Kidney (tissue), 14 donors: Measurements from ENCODE around the gene FER1L5. TPM values are rescaled to one million over a fixed set of nuclear protein-coding genes. Genes with fewer than 3 reads are reported as not detected.

Source experiments
- DNase-seq, 5 donors: peaks; one replicate each; pipeline ENCODE4 v3.0.0-alpha.2; 2013 to 2020
- FAIRE-seq: peaks from 2 replicates; lab custom pipeline; 2012; peaks lifted over from hg19 to GRCh38; lab: Jason Lieb, UNC
- H3K27ac ChIP-seq, 2 donors: one replicate each; pipeline ENCODE4 v1.7.0; 2013; ENCODE audit warnings: low read depth in 2 of 2, low read length in 2 of 2, inconsistent platforms in 1 of 2
- H3K27me3 ChIP-seq: one replicate; pipeline ENCODE4 v1.7.1; 2013; ENCODE audit warnings: low read length, inconsistent platforms; ENCODE audit not compliant: control insufficient read depth, insufficient read depth
- H3K36me3 ChIP-seq, 3 donors: one replicate each; pipeline versions ENCODE4 v1.7.0 to v1.7.1; 2013; ENCODE audit warnings: low read length in 3 of 3, control low read depth in 1 of 3, inconsistent platforms in 1 of 3; ENCODE audit not compliant: insufficient read depth in 3 of 3, control insufficient read depth in 2 of 3
- H3K4me1 ChIP-seq, 3 donors: one replicate each; pipeline versions ENCODE4 v1.7.0 to v1.7.1; 2013; ENCODE audit warnings: low read length in 3 of 3, inconsistent platforms in 1 of 3, low read depth in 1 of 3; ENCODE audit not compliant: control insufficient read depth in 2 of 3, insufficient read depth in 2 of 3
- H3K4me3 ChIP-seq, 3 donors: one replicate each; pipeline versions ENCODE4 v1.7.0 to v1.8.1; 2013; ENCODE audit warnings: low read length in 3 of 3, control low read depth in 1 of 3, inconsistent platforms in 1 of 3
- H3K9ac ChIP-seq, 3 donors: one replicate each; pipeline versions ENCODE4 v1.7.0 to v1.7.1; 2013; ENCODE audit warnings: low read length in 3 of 3, control low read depth in 1 of 3, inconsistent platforms in 1 of 3
- H3K9me3 ChIP-seq, 3 donors: one replicate each; pipeline versions ENCODE4 v1.7.0 to v1.7.1; 2013; ENCODE audit warnings: low read length in 3 of 3, control low read depth in 1 of 3, inconsistent platforms in 1 of 3; ENCODE audit not compliant: control insufficient read depth in 2 of 3, insufficient read depth in 1 of 3
- CTCF ChIP-seq: IDR thresholded peaks from 3 replicates; pipeline ENCODE4 v1.5.1; 2012; ENCODE audit warnings: mild to moderate bottlenecking, moderate library complexity, borderline replicate concordance; ENCODE audit not compliant: insufficient read depth; ENCODE audit errors: extremely low read depth
- intact Hi-C: fragments of 100-400 bp; cut with DNase I; formaldehyde crosslinking; loops from one replicate; pipeline ENCODE4 v1.11.1; 2022
- polyA plus RNA-seq: library from polyadenylated mRNA; stranded (reverse); fragments of 350-450 nt; fragmentation: Illumina TruSeq; extraction: RNeasy Lipid Tissue Mini Kit (QIAGEN cat#74804); gene quantifications from one replicate; pipeline ENCODE4 v1.2.3, GENCODE V29; 2014; ENCODE audit warnings: low read depth, low replicate concordance; ENCODE audit not compliant: insufficient read depth
- total RNA-seq: library from RNA; stranded (reverse); fragmentation: NEBNext Ultra II Directional; extraction: Animal tissue kit (Norgen Biotek cat#: 25700); gene quantifications from one replicate; pipeline ENCODE4 v1.2.1, GENCODE V29; 2021
- donor health status: control.
- donor health status: control.
- donor health status: control.
- donor health status: control.
- donor health status: control.
- donor health status: DM: yes; HTN: yes; CAD: no.
- donor health status: Normal renal cell carcinoma (clear cell type).

Gene FER1L5
- total and polyA plus RNA-seq, 2 donors from 2014 or later = 0.15 to 1.3 TPM

DNA sequence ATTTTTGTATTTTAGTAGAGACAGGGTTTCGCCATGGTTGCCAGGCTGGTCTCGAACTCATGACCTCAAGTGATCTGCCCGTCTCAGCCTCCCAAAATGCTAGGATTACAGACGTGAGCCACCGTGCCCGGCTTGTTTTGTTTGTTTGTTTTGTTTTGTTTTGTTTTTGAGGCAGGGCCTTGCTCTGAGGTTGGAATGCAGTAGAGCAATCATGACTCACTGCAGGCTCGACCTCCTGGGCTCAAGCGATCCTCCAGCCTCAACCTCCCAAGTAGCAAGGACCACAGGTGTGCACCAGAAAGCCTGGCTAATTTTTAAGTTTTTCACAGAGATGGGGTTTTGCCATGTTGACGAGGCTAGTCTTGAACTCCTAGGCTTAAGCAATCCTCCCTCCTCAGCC, 109.2 kb downstream of the FER1L5 start:
- TF ChIP-seq CTCF = no peak
- no peak for FAIRE-seq

DNA sequence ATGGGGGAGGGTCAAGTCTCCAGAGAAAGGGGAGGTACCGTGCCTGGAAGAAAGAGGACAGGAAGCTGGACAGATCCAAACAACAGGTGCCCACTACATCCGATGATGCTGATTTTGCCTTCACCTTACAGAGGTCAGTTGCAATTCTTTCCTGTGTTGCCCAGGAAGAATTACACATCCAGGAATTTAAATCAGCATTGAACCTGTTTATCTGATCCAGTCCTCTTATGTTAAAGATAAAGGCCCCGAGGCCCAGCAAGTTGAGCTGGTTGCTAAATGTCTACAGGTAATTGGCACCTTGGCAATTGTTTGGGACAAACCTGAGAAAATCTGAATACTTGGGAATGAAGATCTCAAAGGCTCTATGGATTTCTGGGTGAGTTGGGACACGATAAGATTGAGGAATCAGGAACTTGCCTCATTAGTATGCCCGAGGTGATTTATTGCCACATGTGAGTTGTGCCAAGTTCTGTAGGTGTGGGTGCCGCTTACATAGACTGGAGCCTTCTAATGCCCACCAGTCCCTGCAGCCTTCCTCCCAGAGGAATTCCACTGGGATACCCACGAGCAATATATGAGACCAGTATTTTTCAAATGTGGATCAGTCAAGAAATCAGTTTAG, 111.2 kb downstream of the FER1L5 start:
- H3K9me3 ChIP-seq = no peaks in the 10 kb centered on the region
- no peaks in the 10 kb centered on the region for H3K4me1 ChIP-seq
- no peaks in the 10 kb centered on the region for H3K36me3 ChIP-seq
- H3K27me3 ChIP-seq = no peaks in the 10 kb centered on the region
- DNase-seq (no peak), FAIRE-seq (no peak)
- no peak overlapping the region for H3K4me3 ChIP-seq
- intact Hi-C loops = no loop called here
- H3K27ac ChIP-seq = no peak overlapping the region
- TF ChIP-seq CTCF = no peak
- H3K9ac ChIP-seq = no peak overlapping the region

More for the DNA sequence above, 109.2 kb downstream of the FER1L5 start:
- no peak for DNase-seq
- intact Hi-C loops = no loop called here
- Histone ChIP-seq H3K36me3 (no peaks in the 10 kb centered on the region), H3K27me3 (no peaks in the 10 kb centered on the region), H3K4me3 (no peak overlapping the region), H3K9ac (no peak overlapping the region), H3K9me3 (no peaks in the 10 kb centered on the region), H3K4me1 (no peaks in the 10 kb centered on the region), H3K27ac (no peak overlapping the region)

GRCh38 chr2:96754317-96754716, 111.8 kb downstream of the FER1L5 start:
- no peaks in the 10 kb centered on the region for H3K4me1 ChIP-seq
- H3K4me3 ChIP-seq = no peak overlapping the region
- TF ChIP-seq CTCF = no peak
- H3K27me3 ChIP-seq = no peaks in the 10 kb centered on the region
- intact Hi-C loops = no loop called here
- no peaks in the 10 kb centered on the region for H3K9me3 ChIP-seq
- FAIRE-seq (no peak), DNase-seq (no peak)
- H3K9ac ChIP-seq = no peak overlapping the region
- H3K27ac ChIP-seq = no peak overlapping the region
- no peaks in the 10 kb centered on the region for H3K36me3 ChIP-seq

Other genes starting within 250 kb of the FER1L5 start
- 3.2 TPM for gene NEURL3, start 137.4 kb upstream of the FER1L5 start, total RNA-seq
- 11.1 TPM for gene NEURL3, start 137.4 kb upstream of the FER1L5 start, polyA plus RNA-seq
- 26.3 TPM for gene ARID5A, start 106.0 kb upstream of the FER1L5 start, total RNA-seq
- 8.6 TPM for gene ARID5A, start 106.0 kb upstream of the FER1L5 start, polyA plus RNA-seq
- gene KANSL3, start 4.5 kb upstream of the FER1L5 start, total RNA-seq = 48.8 TPM
- gene KANSL3, start 4.5 kb upstream of the FER1L5 start, polyA plus RNA-seq = 17.5 TPM
- gene LMAN2L, start 97.3 kb downstream of the FER1L5 start, total RNA-seq = 23.0 TPM
- 25.3 TPM for gene LMAN2L, start 97.3 kb downstream of the FER1L5 start, polyA plus RNA-seq
- 14.5 TPM for gene CNNM4, start 118.1 kb downstream of the FER1L5 start, total RNA-seq
- 3.7 TPM for gene CNNM4, start 118.1 kb downstream of the FER1L5 start, polyA plus RNA-seq
- 26.1 TPM for gene CNNM3, start 173.5 kb downstream of the FER1L5 start, total RNA-seq
- 6.9 TPM for gene CNNM3, start 173.5 kb downstream of the FER1L5 start, polyA plus RNA-seq
- 4.0 TPM for gene ANKRD23, start 201.3 kb downstream of the FER1L5 start, total RNA-seq
- 1.6 TPM for gene ANKRD23, start 201.3 kb downstream of the FER1L5 start, polyA plus RNA-seq
- 10.8 TPM for gene ANKRD39, start 215.3 kb downstream of the FER1L5 start, total RNA-seq
- gene ANKRD39, start 215.3 kb downstream of the FER1L5 start, polyA plus RNA-seq = 19.2 TPM
- 44.6 TPM for gene SEMA4C, start 227.3 kb downstream of the FER1L5 start, total RNA-seq
- 11.1 TPM for gene SEMA4C, start 227.3 kb downstream of the FER1L5 start, polyA plus RNA-seq